ENCODE measurements around the gene ALOX15.
"Not testable (repeated sequence)": the region's sequence is repeated elsewhere in the genome, so short reads cannot be mapped to it uniquely, and the experiment has no call there.

The ALOX15 gene

GRCh38 chr17:4641297-4642195 lies at the start of gene ALOX15:
ALOX15 (minus strand) TSS chr17:4641678; CDS start chr17:4641651, 27 bp downstream.
- no peak for FAIRE-seq

- no peak for FAIRE-seq
Measured at GRCh38 chr17:4690745-4691144, 49.3 kb upstream of the ALOX15 start.

- FAIRE-seq: not testable (repeated sequence)
Measured at GRCh38 chr17:4689872-4690271, 48.4 kb upstream of the ALOX15 start.

GRCh38 chr17:4683739-4684138 lies 42.3 kb upstream of the ALOX15 start:
- FAIRE-seq: not testable (repeated sequence)

GRCh38 chr17:4679658-4680057 lies 38.2 kb upstream of the ALOX15 start:
- FAIRE-seq: no peak

- no peak for FAIRE-seq
Measured at GRCh38 chr17:4678448-4679026, 37.1 kb upstream of the ALOX15 start.

GRCh38 chr17:4676791-4677190 lies 35.3 kb upstream of the ALOX15 start:
- no peak for FAIRE-seq

GRCh38 chr17:4675791-4676190 lies 34.3 kb upstream of the ALOX15 start:
- FAIRE-seq: no peak

GRCh38 chr17:4674685-4674998 lies 33.2 kb upstream of the ALOX15 start:
- FAIRE-seq: no peak

- no peak for FAIRE-seq
Measured at GRCh38 chr17:4673986-4674684, 32.7 kb upstream of the ALOX15 start.

GRCh38 chr17:4673169-4673568 lies 31.7 kb upstream of the ALOX15 start:
- no peak for FAIRE-seq

- no peak for FAIRE-seq
Measured at GRCh38 chr17:4672751-4673150, 31.3 kb upstream of the ALOX15 start.

GRCh38 chr17:4672055-4672630 lies 30.7 kb upstream of the ALOX15 start:
- FAIRE-seq: no peak

- no peak for FAIRE-seq
Measured at GRCh38 chr17:4667166-4667565, 25.7 kb upstream of the ALOX15 start.

- FAIRE-seq: no peak
Measured at GRCh38 chr17:4666296-4666695, 24.8 kb upstream of the ALOX15 start.

- no peak for FAIRE-seq
Measured at GRCh38 chr17:4665027-4665426, 23.5 kb upstream of the ALOX15 start.

GRCh38 chr17:4664230-4664629 lies 22.8 kb upstream of the ALOX15 start:
- FAIRE-seq: no peak

GRCh38 chr17:4663711-4664110 lies 22.2 kb upstream of the ALOX15 start:
- no peak for FAIRE-seq

GRCh38 chr17:4658478-4659305 lies 17.2 kb upstream of the ALOX15 start:
- no peak for FAIRE-seq

GRCh38 chr17:4657678-4658077 lies 16.2 kb upstream of the ALOX15 start:
- FAIRE-seq: no peak

GRCh38 chr17:4655933-4656332 lies 14.5 kb upstream of the ALOX15 start:
- FAIRE-seq: not testable (repeated sequence)

- FAIRE-seq: no peak
Measured at GRCh38 chr17:4652997-4653396, 11.5 kb upstream of the ALOX15 start.

GRCh38 chr17:4648741-4649140 lies 7.3 kb upstream of the ALOX15 start:
- FAIRE-seq: no peak
